Ectodermal cell (in vitro differentiated cells): ENCODE measurements around the gene JPH2.

Experiments
- H3K27ac ChIP-seq: 2 replicates; pipeline ENCODE4 v1.7.0; 2013; ENCODE audit warnings: mild to moderate bottlenecking, low read depth, low read length; ENCODE audit not compliant: insufficient read depth, poor library complexity, severe bottlenecking
- H3K27me3 ChIP-seq: 2 replicates; pipeline ENCODE4 v1.7.0; 2013; ENCODE audit warnings: mild to moderate bottlenecking, low read length; ENCODE audit not compliant: insufficient read depth, control insufficient read depth, poor library complexity, severe bottlenecking
- H3K36me3 ChIP-seq: one replicate; pipeline ENCODE4 v1.7.0; 2013; ENCODE audit warnings: low read length; ENCODE audit not compliant: control insufficient read depth, insufficient read depth
- H3K4me1 ChIP-seq: one replicate; pipeline ENCODE4 v1.7.0; 2013; ENCODE audit warnings: low read length; ENCODE audit not compliant: control insufficient read depth, insufficient read depth
- H3K4me3 ChIP-seq: 2 replicates; pipeline ENCODE4 v1.7.0; 2013; ENCODE audit warnings: low read depth, low read length, control low read depth; ENCODE audit not compliant: insufficient read depth
- H3K9me3 ChIP-seq: 2 replicates; pipeline ENCODE4 v1.7.0; 2013; ENCODE audit warnings: mild to moderate bottlenecking, low read length, moderate library complexity; ENCODE audit not compliant: control insufficient read depth
- WGBS, 2 experiments: methylation state at CpG; one replicate each; pipeline ENCODE4 v1.1.7; 2013; ENCODE audit warnings: missing lambda C conversion rate in 2 of 2; 5-methylcytosine and 5-hydroxymethylcytosine counted together

Gene JPH2

GRCh38 chr20:44188752-44189151, 1.8 kb upstream of the JPH2 start:
- 90% methylated on average over 6 of the region's 6 CpGs for WGBS, 2 experiments
- Histone ChIP-seq H3K9me3 (no peaks in the 10 kb centered on the region), H3K27me3 (peaks cover 17% of the 10 kb centered on the region), H3K27ac (no peak overlapping the region), H3K4me1 (peaks cover 11% of the 10 kb centered on the region), H3K36me3 (no peaks in the 10 kb centered on the region), H3K4me3 (no peak overlapping the region)

- H3K4me3 ChIP-seq = peak overlapping the region; percentile 40
- H3K27me3 ChIP-seq = peaks cover 17% of the 10 kb centered on the region
- no peaks in the 10 kb centered on the region for H3K9me3 ChIP-seq
- no peaks in the 10 kb centered on the region for H3K36me3 ChIP-seq
- H3K27ac ChIP-seq = peak overlapping the region; percentile 74
- WGBS, 2 experiments = 53 to 69% methylated on average over 5 to 8 of the region's 8 CpGs
- peaks cover 11% of the 10 kb centered on the region for H3K4me1 ChIP-seq
These were observed 1.1 kb upstream of the JPH2 start for GRCh38 chr20:44187772-44188709.

GRCh38 chr20:44186674-44187053, 324 bp downstream of the JPH2 start:
- Histone ChIP-seq H3K9me3 (no peaks in the 10 kb centered on the region), H3K4me1 (peaks cover 20% of the 10 kb centered on the region), H3K4me3 (peak overlapping the region; percentile 40), H3K27me3 (peaks cover 17% of the 10 kb centered on the region), H3K27ac (no peak overlapping the region), H3K36me3 (no peaks in the 10 kb centered on the region)
- 31 to 34% methylated on average over 14 of the region's 14 CpGs for WGBS, 2 experiments

GRCh38 chr20:44186201-44186600, 787 bp downstream of the JPH2 start:
- H3K4me3 ChIP-seq = no peak overlapping the region
- WGBS, 2 experiments = 89% methylated on average over 14 of the region's 14 CpGs
- no peak overlapping the region for H3K27ac ChIP-seq

GRCh38 chr20:44185574-44185973, 1.4 kb downstream of the JPH2 start:
- no peaks in the 10 kb centered on the region for H3K36me3 ChIP-seq
- H3K27me3 ChIP-seq = peaks cover 17% of the 10 kb centered on the region
- H3K9me3 ChIP-seq = no peaks in the 10 kb centered on the region
- H3K4me1 ChIP-seq = peaks cover 30% of the 10 kb centered on the region
- no peak overlapping the region for H3K27ac ChIP-seq
- no peak overlapping the region for H3K4me3 ChIP-seq
- 95 to 96% methylated on average over 4 of the region's 4 CpGs for WGBS, 2 experiments

More at GRCh38 chr20:44186201-44186600, 787 bp downstream of the JPH2 start:
- peaks cover 24% of the 10 kb centered on the region for H3K4me1 ChIP-seq
- peaks cover 17% of the 10 kb centered on the region for H3K27me3 ChIP-seq
- H3K36me3 ChIP-seq = no peaks in the 10 kb centered on the region
- no peaks in the 10 kb centered on the region for H3K9me3 ChIP-seq

- WGBS, 2 experiments = 82 to 84% methylated on average over 7 of the region's 7 CpGs
- H3K27ac ChIP-seq = no peak overlapping the region
These were observed 3.7 kb downstream of the JPH2 start for GRCh38 chr20:44183282-44183681.

GRCh38 chr20:44182863-44183262, 4.1 kb downstream of the JPH2 start:
- 80 to 81% methylated on average over 3 of the region's 3 CpGs for WGBS, 2 experiments
- H3K9me3 ChIP-seq = no peaks in the 10 kb centered on the region
- H3K4me3 ChIP-seq = no peak overlapping the region
- H3K36me3 ChIP-seq = no peaks in the 10 kb centered on the region
- peaks cover 30% of the 10 kb centered on the region for H3K4me1 ChIP-seq
- peaks cover 17% of the 10 kb centered on the region for H3K27me3 ChIP-seq
- H3K27ac ChIP-seq = no peak overlapping the region

More at GRCh38 chr20:44183282-44183681, 3.7 kb downstream of the JPH2 start:
- peaks cover 33% of the 10 kb centered on the region for H3K4me1 ChIP-seq
- H3K4me3 ChIP-seq = no peak overlapping the region
- H3K27me3 ChIP-seq = peaks cover 17% of the 10 kb centered on the region
- H3K9me3 ChIP-seq = no peaks in the 10 kb centered on the region
- H3K36me3 ChIP-seq = no peaks in the 10 kb centered on the region

- Histone ChIP-seq H3K4me1 (peaks cover 24% of the 10 kb centered on the region), H3K27ac (no peak overlapping the region), H3K27me3 (peaks cover 11% of the 10 kb centered on the region), H3K36me3 (no peaks in the 10 kb centered on the region), H3K9me3 (no peaks in the 10 kb centered on the region), H3K4me3 (no peak overlapping the region)
- 79 to 83% methylated on average over 10 to 13 of the region's 13 CpGs for WGBS, 2 experiments
These were observed 4.7 kb downstream of the JPH2 start for GRCh38 chr20:44182135-44182765.

GRCh38 chr20:44181611-44182010, 5.4 kb downstream of the JPH2 start:
- 80% methylated on average over 8 to 9 of the region's 11 CpGs for WGBS, 2 experiments
- Histone ChIP-seq H3K9me3 (no peaks in the 10 kb centered on the region), H3K4me1 (peaks cover 22% of the 10 kb centered on the region), H3K27ac (no peak overlapping the region), H3K27me3 (peaks cover 4% of the 10 kb centered on the region), H3K4me3 (no peak overlapping the region), H3K36me3 (no peaks in the 10 kb centered on the region)

- Histone ChIP-seq H3K27ac (no peak overlapping the region), H3K27me3 (no peaks in the 10 kb centered on the region), H3K4me3 (no peak overlapping the region), H3K4me1 (peaks cover 22% of the 10 kb centered on the region), H3K9me3 (no peaks in the 10 kb centered on the region), H3K36me3 (no peaks in the 10 kb centered on the region)
- WGBS, 2 experiments = 50 to 56% methylated on average over 9 of the region's 9 CpGs
These were observed 6.2 kb downstream of the JPH2 start for GRCh38 chr20:44180814-44181213.
